Measurements from ENCODE around the gene RABGAP1.

DNA sequence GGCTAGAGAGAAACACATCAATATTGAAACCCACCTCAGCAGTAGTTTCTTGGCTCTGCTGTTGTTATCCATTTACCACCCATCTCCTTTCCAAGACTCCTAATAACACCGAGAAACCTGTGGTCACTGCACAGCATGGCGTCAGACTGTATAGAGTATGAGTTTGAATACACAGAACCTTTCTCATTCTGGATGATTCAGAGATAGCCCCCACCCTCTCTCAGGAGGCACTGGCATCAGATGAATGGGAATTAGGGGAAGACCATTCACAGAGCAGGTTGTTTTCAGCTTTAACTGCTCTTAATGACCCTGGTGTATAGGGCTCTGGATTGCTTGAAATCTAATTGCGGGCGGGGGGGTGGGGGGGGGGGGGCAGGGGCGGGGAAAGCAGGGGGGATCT, 179.3 kb downstream of the RABGAP1 start:
- no peak for TF ChIP-seq POLR2A (IDR thresholded peaks at IDR 0.05; ENCODE audit: low read length)
- TF ChIP-seq GATA1 (IDR thresholded peaks at IDR 0.05; ENCODE audit: low read depth, low read length) = no peak

All from erythroblast (primary cell).